A673 (cell line): ENCODE measurements around the gene BPIFB1. TPM values are rescaled to one million over a fixed set of nuclear protein-coding genes. Genes with fewer than 3 reads are reported as not detected.

ENCODE experiments used
- BruUV-seq: library from RNA; stranded (reverse); fragments of 400-500 nt; replicated peaks from 2 replicates; lab custom pipeline; 2021; lab: Mats Ljungman, UMichigan
- CTCF ChIA-PET: fragments of 300-600 bp; sonication (Branson Sonifier 250); formaldehyde crosslinking; loops from one replicate; lab custom pipeline; 2022; ENCODE audit warnings: antibody characterized with exemption; lab: Charles Lee
- POLR2A ChIA-PET: fragments of 300-600 bp; sonication (Branson Sonifier 250); formaldehyde crosslinking; loops from one replicate; lab custom pipeline; 2022; ENCODE audit warnings: antibody characterized with exemption; ENCODE audit not compliant: low non-redundant PET; lab: Charles Lee
- DNase-seq: peaks from one replicate; pipeline ENCODE4 v3.0.0-alpha.2; 2015; ENCODE audit warnings: low spot score
- H3K27ac ChIP-seq: fragments of 200-600 bp; sonication (generic); 2 replicates; pipeline ENCODE4 v1.5.1; 2016; ENCODE audit warnings: mixed run types, low read depth, mild to moderate bottlenecking, mixed read lengths, antibody characterized with exemption, low read length; ENCODE audit not compliant: poor library complexity, severe bottlenecking
- H3K27me3 ChIP-seq: fragments of 200-600 bp; sonication (generic); replicated peaks from 2 replicates; pipeline ENCODE4 v1.6.1; 2017; ENCODE audit warnings: mixed run types, low read depth, mild to moderate bottlenecking, mixed read lengths, antibody characterized with exemption, low read length; ENCODE audit not compliant: insufficient read depth, poor library complexity
- H3K36me3 ChIP-seq: fragments of 200-600 bp; sonication (generic); 2 replicates; pipeline ENCODE4 v1.6.1; 2016; ENCODE audit warnings: mixed run types, mild to moderate bottlenecking, mixed read lengths, antibody characterized with exemption, low read length; ENCODE audit not compliant: insufficient read depth, poor library complexity, severe bottlenecking
- H3K4me1 ChIP-seq: fragments of 200-600 bp; sonication (generic); 2 replicates; pipeline ENCODE4 v1.6.1; 2017; ENCODE audit warnings: mixed run types, mild to moderate bottlenecking, mixed read lengths, antibody characterized with exemption, low read length; ENCODE audit not compliant: insufficient read depth, poor library complexity, severe bottlenecking
- H3K4me3 ChIP-seq: fragments of 200-600 bp; sonication (generic); 2 replicates; pipeline ENCODE4 v1.5.1; 2016; ENCODE audit warnings: low read depth, mixed run types, mild to moderate bottlenecking, mixed read lengths, low read length; ENCODE audit not compliant: poor library complexity, severe bottlenecking
- H3K9me3 ChIP-seq: fragments of 200-600 bp; sonication (generic); 2 replicates; pipeline ENCODE4 v1.6.1; 2016; ENCODE audit warnings: mixed run types, low read depth, mild to moderate bottlenecking, mixed read lengths, antibody characterized with exemption, low read length; ENCODE audit not compliant: poor library complexity, severe bottlenecking
- CTCF ChIP-seq: fragments of 300-800, 200-600 bp; sonication (generic); conservative IDR thresholded peaks from 2 replicates; pipeline ENCODE4 v1.5.1; 2017; ENCODE audit warnings: low read depth, mild to moderate bottlenecking, antibody characterized with exemption, low read length, moderate library complexity, mixed read lengths
- EZH2 ChIP-seq: fragments of 200-600 bp; sonication (generic); IDR thresholded peaks from 2 replicates; pipeline ENCODE4 v1.6.1; 2017; ENCODE audit warnings: borderline replicate concordance, low read depth, mild to moderate bottlenecking, mixed read lengths, antibody characterized with exemption, low read length; ENCODE audit not compliant: poor library complexity, severe bottlenecking
- intact Hi-C: fragments of 100-400 bp; cut with micrococcal nuclease; formaldehyde crosslinking; loops from one replicate; pipeline ENCODE4 v1.10.0; 2022; ENCODE audit not compliant: unreplicated experiment
- total RNA-seq: library from RNA; stranded (reverse); gene quantifications from 2 replicates; pipeline ENCODE4 v1.2.3, GENCODE V29; 2021

Gene BPIFB1
- total RNA-seq, 1 experiment from 2014 or later: not detected

- H3K27me3 ChIP-seq: peaks cover 1% of the 10 kb centered on the region
- H3K4me3 ChIP-seq: no peak overlapping the region
- no peak overlapping the region for H3K27ac ChIP-seq
- ChIA-PET POLR2A (no interaction called here), CTCF (no interaction called here)
- BruUV-seq: no TSS peak
- no peaks in the 10 kb centered on the region for H3K9me3 ChIP-seq
- DNase-seq: no peak
- intact Hi-C loops: no loop called here
- no peaks in the 10 kb centered on the region for H3K36me3 ChIP-seq
- H3K4me1 ChIP-seq: no peaks in the 10 kb centered on the region
- TF ChIP-seq CTCF (no peak), EZH2 (no peak)
Measured at GRCh38 chr20:33304046-33304445, 21.0 kb downstream of the BPIFB1 start.

GRCh38 chr20:33305589-33306057 is 22.6 kb downstream of the BPIFB1 start:
- BruUV-seq: no TSS peak
- peak; percentile 16 for DNase-seq
- no peaks in the 10 kb centered on the region for H3K36me3 ChIP-seq
- H3K27ac ChIP-seq: no peak overlapping the region
- H3K4me3 ChIP-seq: no peak overlapping the region
- ChIA-PET POLR2A (no interaction called here), CTCF (no interaction called here)
- TF ChIP-seq EZH2 (no peak), CTCF (no peak)
- no peaks in the 10 kb centered on the region for H3K4me1 ChIP-seq
- H3K27me3 ChIP-seq: no peaks in the 10 kb centered on the region
- H3K9me3 ChIP-seq: no peaks in the 10 kb centered on the region
- intact Hi-C loops: no loop called here

- no peaks in the 10 kb centered on the region for H3K9me3 ChIP-seq
- POLR2A ChIA-PET: no interaction called here
- BruUV-seq: no TSS peak
- CTCF ChIA-PET: no interaction called here
- no peaks in the 10 kb centered on the region for H3K4me1 ChIP-seq
- H3K27me3 ChIP-seq: no peaks in the 10 kb centered on the region
- H3K36me3 ChIP-seq: no peaks in the 10 kb centered on the region
- no peak for DNase-seq
- intact Hi-C loops: no loop called here
- H3K4me3 ChIP-seq: no peak overlapping the region
- TF ChIP-seq CTCF (no peak), EZH2 (no peak)
- H3K27ac ChIP-seq: no peak overlapping the region
Measured at GRCh38 chr20:33306228-33306627, 23.2 kb downstream of the BPIFB1 start.
